Measurements from ENCODE around the gene ARHGAP26. TPM values are rescaled to one million over a fixed set of nuclear protein-coding genes. Genes with fewer than 3 reads are reported as not detected.

ARHGAP26 gene
- total and polyA plus RNA-seq, 2 of the 4 experiments (the other 2 are of a cell fraction), result 0.54 to 0.56 TPM

GRCh38 chr5:142834504-142834903 lies 64.3 kb downstream of the ARHGAP26 start:
- no peak overlapping the region for H3K9ac ChIP-seq (ENCODE audit: low read depth, low read length)
- no peak overlapping the region for H2BK120ac ChIP-seq (ENCODE audit: low read depth, low read length)
- H3K14ac ChIP-seq (replicated peaks; ENCODE audit: low read depth, low read length), result no peak overlapping the region
- 0 out of 4 replicates have a peak, but pooled peaks cover 0 to 4% of the 10 kb centered on the region in 2 experiments for H3K79me1 ChIP-seq (ENCODE audit: low read depth in 1 of 2, low read length in 2 of 2)
- H2BK20ac ChIP-seq (ENCODE audit: low read depth, low read length), result no peak overlapping the region
- no peak overlapping the region for H2AK9ac ChIP-seq (replicated peaks; ENCODE audit: low read depth, low read length, poor library complexity)
- no peaks in the 10 kb centered on the region for H3K36me3 ChIP-seq (ENCODE audit: control insufficient read depth, insufficient read depth, low read length)
- H4K91ac ChIP-seq (ENCODE audit: insufficient read depth, low read depth, low read length), result no peak overlapping the region
- DNase-seq, result no peak
- H2BK5ac ChIP-seq (ENCODE audit: low read depth, low read length, poor library complexity, severe bottlenecking), result no peak overlapping the region
- H4K5ac ChIP-seq (ENCODE audit: low read depth, low read length), result no peak overlapping the region
- H3K4ac ChIP-seq (ENCODE audit: low read depth, low read length), result no peak overlapping the region
- TF ChIP-seq RAD21 (IDR thresholded peaks at IDR 0.05; ENCODE audit: low read length) (no peak), MXI1 (IDR thresholded peaks at IDR 0.05; ENCODE audit: borderline replicate concordance, low read depth, low read length) (no peak), CHD1 (IDR thresholded peaks at IDR 0.05; ENCODE audit: low read depth, low read length) (no peak), POLR2A (IDR thresholded peaks at IDR 0.05; ENCODE audit: low read depth, low read length) (no peak), NFE2L2 (IDR thresholded peaks at IDR 0.05; ENCODE audit: low read depth, low read length) (no peak), MAFK (IDR thresholded peaks at IDR 0.05; ENCODE audit: low read depth, low read length) (no peak), USF2 (IDR thresholded peaks at IDR 0.05; ENCODE audit: low read depth, low read length) (no peak), RCOR1 (IDR thresholded peaks at IDR 0.05; ENCODE audit: insufficient replicate concordance, low read length) (no peak), CTCF (conservative IDR thresholded peaks at IDR 0.05; ENCODE audit: low read depth, low read length) (no peak), RFX5 (IDR thresholded peaks at IDR 0.05; ENCODE audit: low read depth, low read length) (no peak), CEBPB (IDR thresholded peaks at IDR 0.05; ENCODE audit: low read depth, low read length) (no peak), SMC3 (IDR thresholded peaks at IDR 0.05; ENCODE audit: low read depth, low read length) (no peak), ELK1 (IDR thresholded peaks at IDR 0.05; ENCODE audit: borderline replicate concordance, low read depth, low read length) (no peak), FOS (IDR thresholded peaks at IDR 0.05; ENCODE audit: low read depth, low read length) (no peak), MAZ (IDR thresholded peaks at IDR 0.05; ENCODE audit: borderline replicate concordance, low read depth, low read length) (no peak), BHLHE40 (IDR thresholded peaks at IDR 0.05; ENCODE audit: low read depth, low read length) (no peak)
- H3K27ac ChIP-seq (ENCODE audit: insufficient read depth, low read length), result no peak overlapping the region
- H3K4me3 ChIP-seq (ENCODE audit: insufficient read depth, low read depth, low read length), result no peak overlapping the region
- no peaks in the 10 kb centered on the region for H4K20me1 ChIP-seq (ENCODE audit: insufficient read depth, low read length)
- H2BK15ac ChIP-seq (ENCODE audit: low read depth, low read length), result no peak overlapping the region
- H3K9me3 ChIP-seq (ENCODE audit: control insufficient read depth, insufficient read depth, low read length), result no peaks in the 10 kb centered on the region
- peaks cover 16% of the 10 kb centered on the region for H3K9me1 ChIP-seq (ENCODE audit: insufficient read depth, low read length)
- no peak overlapping the region for H2AFZ ChIP-seq (replicated peaks; ENCODE audit: low read length, poor library complexity)
- no peak for ATAC-seq (ENCODE audit: low read depth)
- H3K18ac ChIP-seq (ENCODE audit: low read depth, low read length), result no peak overlapping the region
- WGBS, 2 experiments (ENCODE audit: extremely low coverage in 2 of 2, insufficient read length in 1 of 2), result 100% methylated on average over 1 of the region's 4 CpGs; no CpG with 5 or more reads in 1 of the 2 experiments
- ChIA-PET CTCF (no interaction called here), POLR2A (ENCODE audit: unreplicated experiment) (no interaction called here)
- no peak overlapping the region for H4K8ac ChIP-seq (ENCODE audit: low read depth in 2 of 2, low read length in 2 of 2)
- peaks cover 8% of the 10 kb centered on the region for H3K27me3 ChIP-seq (ENCODE audit: control insufficient read depth, insufficient read depth, low read length)
- dilution Hi-C loops (cut with HindIII; ENCODE audit: low sequenced_read_pairs, unreplicated experiment), result no loop called here
- H3K23ac ChIP-seq (ENCODE audit: low read depth, low read length), result no peak overlapping the region
- intact Hi-C loops (cut with micrococcal nuclease), result no loop called here
- no peak overlapping the region for H2AK5ac ChIP-seq (ENCODE audit: low read depth, low read length)
- in situ Hi-C loops (cut with MboI; ENCODE audit: low sequenced_read_pairs), result no loop called here
- no peak overlapping the region for H3K4me2 ChIP-seq (ENCODE audit: low read depth, low read length)
- H3K4me1 ChIP-seq (ENCODE audit: control insufficient read depth, insufficient read depth, low read length), result peaks cover 10% of the 10 kb centered on the region
- BruUV-seq (replicated peaks), result no TSS peak
- H3K56ac ChIP-seq (ENCODE audit: extremely low read depth, insufficient read depth, low read length), result no peak overlapping the region
